Measurements from ENCODE around the gene ENO1.
A peak's percentile ranks its signal among the peaks of the same experiment; 100 is the strongest.

- no peak for TF ChIP-seq ZFP41 (tag by site-specific recombination; IDR thresholded peaks at IDR 0.05; ENCODE audit: borderline replicate concordance)
- TF ChIP-seq FEZF1 (tag by site-specific recombination; IDR thresholded peaks at IDR 0.05) = no peak
- no peak for TF ChIP-seq CTCF (tag by site-specific recombination; IDR thresholded peaks at IDR 0.05)
- TF ChIP-seq ZBTB8A (tag by site-specific recombination; IDR thresholded peaks at IDR 0.05) = peak; percentile 84
- TF ChIP-seq ZNF791 (tag by site-specific recombination; IDR thresholded peaks at IDR 0.05) = no peak
- TF ChIP-seq ZNF350 (tag by site-specific recombination; IDR thresholded peaks at IDR 0.05) = no peak
- peak; percentile 90 for TF ChIP-seq ZNF561 (tag by site-specific recombination; IDR thresholded peaks at IDR 0.05; ENCODE audit: borderline replicate concordance)
- TF ChIP-seq ZNF148 (tag by site-specific recombination; IDR thresholded peaks at IDR 0.05; ENCODE audit: borderline replicate concordance) = no peak
- no peak for TF ChIP-seq REST (tag by site-specific recombination; IDR thresholded peaks at IDR 0.05)
- no peak for TF ChIP-seq ZNF530 (tag by site-specific recombination; IDR thresholded peaks at IDR 0.05; ENCODE audit: low read depth)
- no peak for TF ChIP-seq ZBTB48 (tag by site-specific recombination; IDR thresholded peaks at IDR 0.05)
- TF ChIP-seq ZNF121 (tag by site-specific recombination; IDR thresholded peaks at IDR 0.05) = 0 out of 2 replicates have a peak, but pooled peaks have one; percentile 11
- TF ChIP-seq ZIC2 (tag by site-specific recombination; IDR thresholded peaks at IDR 0.05) = peak; percentile 52
- TF ChIP-seq EGR2 (tag by site-specific recombination; IDR thresholded peaks at IDR 0.05; ENCODE audit: low read depth) = peak; percentile 89
Observed at GRCh38 chr1:8878698-8879463, 395 bp upstream of the ENO1 start.
